ENCODE results near the gene PRKAR1B.
"Not testable (repeated sequence)": the region's sequence is repeated elsewhere in the genome, so short reads cannot be mapped to it uniquely, and the experiment has no call there.

Gene PRKAR1B

DNA sequence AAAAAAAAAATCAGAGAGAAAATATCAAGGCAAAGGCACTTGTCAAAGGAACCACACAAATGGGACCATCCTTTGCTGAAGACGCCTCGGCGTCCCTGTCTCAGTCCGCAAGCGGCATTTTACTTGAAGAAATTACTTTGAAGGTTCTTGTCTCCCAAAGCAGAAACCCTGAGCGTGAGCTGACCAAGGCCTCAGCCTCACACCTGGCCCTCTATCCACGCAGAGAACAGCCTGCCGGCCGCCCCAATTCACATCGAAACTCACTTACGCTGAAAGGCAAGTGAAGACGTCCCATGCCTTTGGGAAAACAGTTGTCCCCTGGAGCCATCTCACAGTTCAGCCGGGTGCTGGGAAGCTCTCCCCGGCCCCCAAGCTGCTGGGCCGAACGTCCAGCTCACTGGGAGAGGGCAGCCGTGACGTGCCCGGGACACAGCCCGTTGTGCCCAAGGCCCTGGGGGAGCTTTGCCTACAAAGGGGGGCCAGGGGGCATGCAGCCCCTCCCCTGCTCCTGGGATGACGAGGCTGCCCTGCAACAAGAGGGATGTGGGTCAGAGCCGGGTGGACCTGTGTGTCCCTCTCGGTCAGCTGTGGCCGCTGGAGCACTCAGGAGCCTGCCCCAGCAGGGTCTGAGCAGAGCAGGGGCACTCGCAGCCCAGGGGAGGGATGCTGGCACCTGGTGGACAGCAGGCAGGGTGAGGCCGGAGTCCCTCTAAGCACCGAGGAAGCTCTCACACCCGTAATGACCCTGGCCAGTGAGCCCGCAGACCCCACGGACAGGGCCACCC is 157.8 kb downstream of the PRKAR1B start:
- no peak for DNase-seq

DNA sequence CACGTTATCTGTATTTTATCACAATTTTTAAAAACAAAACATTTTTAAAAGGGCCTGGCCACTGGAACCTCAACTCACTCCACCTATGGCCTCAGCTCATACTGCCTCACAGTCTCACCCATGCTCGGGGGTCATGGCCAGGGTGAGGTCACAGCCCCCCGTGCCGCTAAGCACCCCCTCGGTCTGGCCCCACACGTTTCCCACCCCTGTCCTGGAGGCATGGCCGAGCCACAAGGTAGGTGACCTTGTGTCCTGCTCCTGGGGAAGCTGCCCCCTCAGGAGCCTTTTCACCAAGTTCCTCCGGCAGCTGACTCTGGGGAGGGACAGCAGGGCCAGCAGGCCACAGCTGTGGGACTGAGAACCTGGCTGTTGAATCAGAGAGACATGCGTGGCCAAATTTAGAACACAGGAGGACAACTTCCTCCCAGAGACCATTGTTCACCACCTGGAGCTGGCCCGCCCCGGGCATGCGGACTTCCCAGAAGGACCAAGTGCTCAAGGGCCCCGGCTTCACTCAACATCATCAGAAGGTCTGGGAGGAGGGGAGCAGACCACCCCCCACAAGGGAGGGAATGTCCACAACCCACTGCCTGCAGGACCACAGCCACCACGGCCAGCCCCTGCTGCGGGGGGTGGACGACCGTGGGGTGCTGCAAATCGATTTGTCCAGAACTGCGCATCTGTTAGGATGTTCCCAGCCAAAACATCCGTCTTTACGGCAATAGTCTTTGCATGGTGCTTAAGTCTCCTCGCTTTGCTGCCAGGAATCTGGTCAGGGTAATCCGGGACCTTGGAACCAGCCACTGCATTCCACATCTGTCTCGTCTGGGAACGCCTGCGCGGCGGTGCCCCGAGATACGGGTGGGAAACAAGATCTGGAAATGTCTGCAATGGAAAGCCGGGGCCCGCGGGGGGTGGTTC is 158.8 kb downstream of the PRKAR1B start:
- DNase-seq, result no peak

DNA sequence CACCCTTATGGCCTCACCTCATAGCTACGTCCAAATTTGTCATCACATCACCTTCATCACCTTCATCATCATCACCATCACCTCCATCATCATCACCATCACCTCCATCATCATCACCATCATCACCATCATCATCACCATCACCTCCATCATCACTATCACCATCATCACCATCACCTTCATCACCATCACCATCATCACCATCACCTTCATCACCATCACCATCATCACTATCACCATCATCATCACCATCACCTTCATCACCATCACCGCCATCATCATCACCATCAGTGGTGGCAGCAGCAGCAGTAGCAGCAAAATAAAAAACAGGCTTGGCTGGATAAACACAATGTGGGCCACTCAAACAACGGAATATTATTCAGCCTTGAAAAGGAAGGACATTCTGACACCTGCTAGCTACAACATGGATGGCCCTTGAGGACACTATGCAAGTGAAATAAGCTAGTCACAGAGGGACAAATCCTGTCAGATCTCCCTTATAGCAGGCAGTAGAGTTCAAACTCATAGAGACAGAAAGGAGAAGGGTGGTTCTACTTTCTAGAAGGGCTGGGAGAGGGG is 159.7 kb downstream of the PRKAR1B start:
- DNase-seq, result no peak

DNA sequence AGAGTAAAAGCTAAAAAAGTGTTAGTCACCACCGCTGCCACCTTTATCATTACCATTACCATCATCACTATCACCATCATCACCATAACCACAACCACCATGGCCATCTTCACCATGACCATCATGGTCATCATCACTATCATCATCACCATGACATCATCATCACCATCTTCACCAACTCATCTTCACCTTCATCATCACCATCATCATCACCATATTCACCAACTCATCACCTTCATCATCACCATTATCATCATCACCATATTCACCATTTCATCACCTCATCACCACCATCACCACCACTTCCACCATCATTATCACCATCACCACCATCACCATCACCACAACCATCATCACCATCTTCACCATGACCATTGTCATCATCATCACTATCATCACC is 161.0 kb downstream of the PRKAR1B start:
- no peak for DNase-seq

DNA sequence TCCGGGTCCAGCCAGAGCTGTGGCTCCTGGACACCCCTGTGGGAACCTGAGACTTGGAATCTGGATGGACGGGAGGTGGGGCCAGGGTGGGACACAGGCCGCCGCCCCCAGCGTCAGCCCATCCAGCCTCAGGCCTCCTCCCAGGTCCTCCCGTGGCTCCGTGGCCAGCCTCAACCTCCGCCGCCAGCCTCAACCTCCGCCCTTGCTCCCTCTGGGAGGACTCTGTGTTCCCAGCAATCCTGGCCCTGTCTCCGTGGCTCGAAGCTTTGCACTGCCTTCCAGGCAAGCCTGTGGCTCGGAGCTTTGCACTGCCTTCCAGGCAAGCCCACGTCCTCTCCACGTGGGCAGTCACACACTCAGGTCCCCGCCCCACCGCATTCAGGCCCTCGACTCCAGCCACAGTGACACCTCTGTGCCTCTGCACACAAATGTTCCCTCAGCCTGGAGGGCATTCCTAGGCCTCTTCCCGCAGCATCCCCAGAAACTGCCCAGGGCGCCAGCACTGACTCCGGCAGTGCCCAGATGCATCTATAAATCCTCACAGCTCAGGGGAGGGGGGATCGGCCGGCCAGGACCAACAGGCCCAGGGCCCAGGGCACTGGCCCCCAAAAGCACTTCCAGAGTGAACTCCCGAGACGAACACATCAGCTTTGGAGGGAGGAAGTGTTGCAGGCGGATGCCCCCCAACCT is 162.8 kb downstream of the PRKAR1B start:
- no peak for DNase-seq

DNA sequence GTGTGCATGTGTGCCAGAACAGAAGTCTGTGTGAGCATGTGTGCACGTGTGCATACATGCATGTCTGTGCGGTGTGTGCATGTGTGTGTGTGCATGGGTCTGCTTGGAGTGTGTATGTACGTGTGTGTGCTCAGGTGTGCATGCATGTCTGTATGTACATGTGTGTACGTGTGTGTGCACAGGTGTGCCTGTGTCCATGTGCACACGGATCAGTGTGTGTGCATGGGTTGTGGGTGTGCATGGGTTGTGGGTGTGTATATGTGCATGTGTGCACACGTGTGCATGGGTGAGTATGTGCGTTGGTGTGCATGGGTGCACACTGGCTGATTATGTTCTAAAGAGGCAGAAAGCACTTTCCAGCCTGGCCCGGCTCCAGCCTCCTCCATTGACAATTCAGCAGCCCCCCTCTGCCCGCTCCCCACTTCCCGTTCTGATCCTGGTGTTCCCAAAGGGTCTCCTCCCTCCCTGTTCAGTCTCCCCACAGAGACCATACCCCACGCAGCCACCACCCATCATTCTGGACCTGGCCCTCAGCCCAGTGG is 163.4 kb downstream of the PRKAR1B start:
- DNase-seq, result no peak

DNA sequence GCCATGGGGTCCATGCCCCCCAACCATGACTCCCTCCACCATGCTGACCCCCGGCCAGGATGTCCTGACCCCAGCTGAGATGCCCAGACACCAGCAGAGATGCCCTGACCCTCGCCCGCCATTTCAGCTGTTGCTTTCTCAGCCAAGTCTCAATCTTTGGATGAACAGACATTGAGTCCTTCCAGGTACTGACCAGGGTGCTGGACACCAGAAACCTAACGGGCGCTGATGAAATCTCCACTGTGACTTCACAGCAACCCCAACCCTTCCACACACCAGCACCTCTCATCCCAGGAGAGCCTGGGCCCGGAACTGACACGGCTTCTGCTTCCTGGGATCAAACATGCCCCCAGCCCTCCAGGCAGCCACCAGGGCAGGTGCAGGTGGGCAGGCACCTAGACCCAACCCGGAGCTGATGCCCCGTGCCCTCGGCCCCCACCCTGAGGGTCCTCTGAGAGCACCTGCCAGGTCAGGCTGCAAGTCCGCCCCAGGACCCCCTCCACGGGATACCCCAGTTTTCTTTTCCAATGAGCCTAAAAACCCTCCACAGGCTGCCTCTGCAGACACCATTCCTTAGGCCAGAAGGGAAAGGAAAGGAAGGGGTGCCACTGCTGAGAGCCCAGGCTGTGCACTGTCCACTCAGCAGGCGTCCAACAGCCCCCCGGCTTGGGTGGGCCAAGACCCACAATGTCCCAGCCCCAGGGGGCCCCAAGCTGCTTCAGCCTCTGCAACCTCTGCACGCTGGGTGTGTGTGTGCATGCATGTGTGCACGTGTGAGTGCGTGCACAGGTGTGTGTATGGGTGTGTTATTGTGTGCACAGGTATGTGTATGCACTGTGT is 164.1 kb downstream of the PRKAR1B start:
- DNase-seq, result no peak

DNA sequence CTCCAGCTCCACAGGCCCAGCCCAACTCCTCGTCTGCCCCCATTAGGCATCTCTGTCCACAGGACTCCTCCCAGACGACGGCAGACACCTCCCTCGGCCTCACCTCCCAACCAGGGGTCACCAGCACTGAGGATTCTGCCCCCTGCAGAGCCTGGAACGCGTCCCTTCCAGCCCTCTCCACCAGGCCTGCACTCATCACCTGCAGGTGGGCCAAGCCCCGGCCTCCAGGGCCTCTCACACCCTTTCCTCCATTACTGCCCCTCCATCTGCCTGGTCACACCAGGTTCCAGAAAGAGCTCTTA is 164.8 kb downstream of the PRKAR1B start:
- no peak for DNase-seq

DNA sequence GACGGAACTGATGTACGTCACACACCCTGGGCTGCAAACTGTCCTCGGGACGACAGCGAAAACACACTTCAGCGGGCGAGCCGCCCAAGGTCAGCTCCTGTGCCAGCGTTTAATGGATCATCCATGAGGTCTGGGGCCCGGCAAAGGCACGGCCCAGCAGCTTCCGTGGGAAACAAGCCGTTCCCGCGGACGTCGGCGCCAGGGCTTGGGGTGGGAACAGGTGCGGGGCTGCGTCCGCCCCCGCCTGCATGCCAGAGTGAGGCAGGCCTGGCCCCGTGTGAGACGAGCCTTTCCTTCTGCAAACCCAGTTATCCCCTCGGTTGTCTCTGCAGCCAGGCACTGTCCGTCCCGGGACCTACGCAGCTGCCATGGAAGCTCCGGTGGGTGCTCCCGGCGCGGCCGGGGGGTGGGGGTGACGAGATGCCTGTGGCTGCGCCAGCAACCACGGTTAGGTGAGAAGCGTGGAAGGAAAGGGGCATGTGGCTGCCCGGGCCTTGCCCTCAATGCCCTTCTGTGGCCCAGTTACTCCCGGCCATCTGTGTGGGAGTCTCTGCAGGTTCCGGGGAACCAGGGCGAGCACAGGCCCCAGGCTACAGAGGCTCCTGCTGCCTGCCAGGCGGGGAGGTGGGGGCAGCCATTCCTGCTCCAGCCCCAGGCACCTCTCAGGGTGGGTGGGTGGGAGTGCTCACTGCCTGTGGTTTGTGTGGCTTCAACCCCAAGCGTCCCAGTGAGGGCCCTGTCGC is 165.3 kb downstream of the PRKAR1B start:
- no peak for DNase-seq

DNA sequence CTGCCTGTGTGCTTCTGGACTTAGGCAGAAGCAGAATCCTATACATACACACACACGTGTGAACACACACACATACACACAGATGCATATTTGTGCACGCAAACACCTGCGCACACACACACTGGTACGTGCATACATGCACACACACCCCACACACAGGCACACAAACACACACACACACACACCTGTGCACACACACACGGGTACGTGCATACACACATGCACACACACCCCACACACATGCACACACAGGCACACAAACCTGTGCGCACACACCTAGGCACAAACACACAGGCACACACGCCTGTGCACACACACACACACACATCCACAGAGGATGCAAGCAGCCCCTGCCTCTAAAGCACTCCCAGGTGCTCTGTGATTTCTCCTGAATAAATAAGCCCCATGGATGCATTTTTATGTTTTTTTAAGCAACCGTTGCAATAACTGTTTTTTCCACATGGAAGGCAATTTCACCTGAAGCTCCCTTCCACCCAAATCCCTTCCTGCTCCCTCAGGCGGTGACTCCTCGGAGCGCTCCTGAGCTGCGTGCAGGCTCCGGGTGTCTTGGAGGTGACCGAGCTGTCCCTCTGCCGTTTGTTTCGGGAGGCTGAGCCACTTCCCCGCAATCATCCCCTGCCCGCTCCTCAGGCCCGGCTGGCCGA is 166.0 kb downstream of the PRKAR1B start:
- DNase-seq, result no peak

DNA sequence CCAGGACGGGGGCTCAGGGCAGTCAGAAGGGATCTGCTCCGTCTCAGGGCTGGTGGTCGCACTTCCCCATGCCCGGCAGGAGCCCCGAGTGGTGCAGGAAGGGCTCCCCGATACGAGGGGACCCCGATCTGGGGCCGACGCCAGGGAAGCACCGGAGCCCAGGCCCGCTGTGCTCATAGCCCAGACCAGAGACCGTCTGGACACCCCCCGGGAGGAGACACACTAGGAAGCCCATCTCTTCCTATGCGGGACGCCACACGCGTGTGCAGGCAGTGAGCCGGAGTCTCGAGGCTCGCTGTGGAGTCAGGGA is 167.7 kb downstream of the PRKAR1B start:
- no peak for DNase-seq

DNA sequence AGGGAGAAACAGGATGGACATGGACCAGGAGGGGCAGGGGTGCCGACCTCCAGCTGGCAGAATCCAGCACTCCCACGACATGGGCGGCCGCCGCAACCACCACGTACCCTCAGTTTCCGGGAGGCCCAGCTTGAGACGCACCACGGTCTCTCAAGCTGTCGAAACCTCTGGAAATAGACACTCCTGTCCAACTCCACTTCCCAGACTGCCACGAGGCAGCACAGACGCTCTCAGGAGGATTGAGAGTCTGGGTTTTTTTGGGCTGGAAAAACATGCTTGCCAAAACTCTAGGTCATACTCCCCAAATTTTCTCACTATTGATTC is 169.6 kb downstream of the PRKAR1B start:
- no peak for DNase-seq

DNA sequence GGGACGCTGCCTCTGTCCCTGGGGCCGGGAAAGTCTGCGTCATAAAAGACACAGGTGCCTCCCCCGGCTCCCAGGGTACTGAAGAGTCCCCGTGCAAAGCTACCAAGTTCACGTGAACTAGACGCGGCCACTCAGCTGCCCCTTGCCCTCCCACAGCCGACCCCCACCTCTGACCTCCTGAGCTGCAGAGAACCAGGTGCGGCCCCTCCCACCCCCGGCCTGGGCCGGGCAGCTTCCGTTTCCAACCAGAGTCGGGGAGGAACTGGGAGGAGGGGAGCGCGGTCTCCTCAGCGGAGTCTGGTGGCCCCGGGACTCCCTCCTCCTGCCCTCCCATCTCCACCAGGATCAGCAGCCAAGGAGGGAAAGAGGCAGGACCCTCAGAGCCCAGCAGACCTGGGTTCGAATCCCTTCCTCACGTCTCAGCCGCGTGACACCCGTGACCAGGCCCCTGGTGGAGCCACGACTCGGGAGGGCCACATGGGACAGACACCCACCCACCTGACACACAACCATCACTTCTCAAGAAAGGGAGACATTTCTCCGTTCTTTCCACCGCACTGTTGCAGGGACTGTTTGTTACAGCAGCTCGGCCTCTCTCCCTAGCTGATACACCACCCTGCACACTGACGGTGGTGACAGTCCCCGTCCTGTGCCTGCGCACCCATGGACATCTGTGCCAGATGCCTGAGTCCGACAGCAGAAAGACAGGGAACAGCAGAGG is 170.1 kb downstream of the PRKAR1B start:
- no peak for DNase-seq

DNA sequence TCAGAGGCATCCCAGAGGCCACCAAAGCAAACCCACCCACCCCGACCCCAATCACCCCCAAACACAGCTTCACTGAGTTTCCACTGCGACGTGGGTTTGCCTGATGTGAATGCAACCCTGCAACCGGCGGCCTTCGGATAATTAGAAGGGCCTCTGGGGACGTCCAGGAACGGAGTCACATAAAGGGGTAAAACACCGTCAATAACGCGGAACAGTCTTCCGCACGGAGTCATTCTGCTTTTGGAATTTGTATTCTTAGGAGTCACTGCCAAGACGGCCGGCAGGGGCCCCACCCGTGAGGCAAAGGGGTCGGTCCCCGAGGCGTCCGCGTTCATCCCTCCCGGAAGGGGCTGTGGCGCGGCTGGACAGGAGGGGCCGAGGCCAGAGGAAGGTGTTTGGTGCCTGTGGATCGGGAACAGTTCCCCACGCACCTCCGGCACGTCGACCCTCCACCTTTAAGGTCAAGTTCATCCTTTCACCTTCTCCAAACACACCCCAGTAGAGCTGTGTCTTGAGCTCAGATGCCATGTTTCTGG is 170.7 kb downstream of the PRKAR1B start:
- DNase-seq, result no peak

DNA sequence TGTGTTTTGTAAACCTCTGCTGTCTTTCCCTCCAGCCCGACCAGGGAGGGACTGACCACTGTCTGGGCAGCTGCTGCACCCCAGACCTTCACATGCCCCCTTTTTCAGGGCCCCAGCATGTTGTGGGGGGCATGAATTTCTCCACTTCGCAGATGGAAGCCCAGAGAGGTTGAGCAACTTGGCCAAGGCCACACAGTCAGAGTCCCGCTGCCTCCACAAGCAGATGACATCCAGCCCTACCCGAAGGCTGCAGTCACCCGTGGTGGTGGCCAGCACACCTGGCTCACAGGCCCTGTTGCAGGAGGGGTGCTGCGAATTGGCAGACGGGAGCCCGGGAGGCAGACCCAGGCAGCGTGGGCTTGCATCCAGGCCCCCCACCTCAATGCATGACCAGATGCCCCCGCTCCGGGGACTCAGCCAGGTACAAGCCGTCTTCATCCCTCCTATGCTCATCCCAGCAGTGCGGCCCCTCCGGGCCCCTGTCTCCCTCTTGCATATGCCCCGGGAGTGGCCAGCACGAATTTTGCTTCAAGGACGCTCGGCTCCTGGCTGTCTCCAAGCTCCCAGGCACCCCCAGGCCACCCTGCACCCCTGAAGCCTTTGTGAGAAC is 171.4 kb downstream of the PRKAR1B start:
- no peak for DNase-seq

DNA sequence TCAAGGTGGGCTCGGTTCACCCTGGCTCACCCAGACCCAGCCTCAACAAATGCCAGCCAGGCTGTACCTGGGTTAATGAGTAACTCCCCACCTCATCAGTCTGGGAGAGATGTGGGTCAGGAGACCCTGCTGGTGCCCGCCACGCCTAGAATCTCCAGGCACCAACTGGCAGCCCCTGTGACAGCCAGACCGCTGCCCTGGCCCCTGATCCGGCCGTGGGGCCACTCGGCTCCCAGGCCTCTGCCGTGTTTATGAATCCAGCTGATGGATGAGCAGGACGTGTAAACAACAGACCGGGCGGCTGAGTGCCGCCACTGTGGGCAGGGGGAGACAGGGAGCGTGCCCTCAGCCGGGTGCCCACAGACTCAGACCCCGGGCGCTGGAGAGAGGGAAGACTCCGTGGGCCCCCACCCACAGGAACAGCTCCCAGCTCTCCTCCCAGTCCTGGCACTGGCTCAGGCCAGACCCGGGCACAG is 173.4 kb downstream of the PRKAR1B start:
- DNase-seq, result no peak

DNA sequence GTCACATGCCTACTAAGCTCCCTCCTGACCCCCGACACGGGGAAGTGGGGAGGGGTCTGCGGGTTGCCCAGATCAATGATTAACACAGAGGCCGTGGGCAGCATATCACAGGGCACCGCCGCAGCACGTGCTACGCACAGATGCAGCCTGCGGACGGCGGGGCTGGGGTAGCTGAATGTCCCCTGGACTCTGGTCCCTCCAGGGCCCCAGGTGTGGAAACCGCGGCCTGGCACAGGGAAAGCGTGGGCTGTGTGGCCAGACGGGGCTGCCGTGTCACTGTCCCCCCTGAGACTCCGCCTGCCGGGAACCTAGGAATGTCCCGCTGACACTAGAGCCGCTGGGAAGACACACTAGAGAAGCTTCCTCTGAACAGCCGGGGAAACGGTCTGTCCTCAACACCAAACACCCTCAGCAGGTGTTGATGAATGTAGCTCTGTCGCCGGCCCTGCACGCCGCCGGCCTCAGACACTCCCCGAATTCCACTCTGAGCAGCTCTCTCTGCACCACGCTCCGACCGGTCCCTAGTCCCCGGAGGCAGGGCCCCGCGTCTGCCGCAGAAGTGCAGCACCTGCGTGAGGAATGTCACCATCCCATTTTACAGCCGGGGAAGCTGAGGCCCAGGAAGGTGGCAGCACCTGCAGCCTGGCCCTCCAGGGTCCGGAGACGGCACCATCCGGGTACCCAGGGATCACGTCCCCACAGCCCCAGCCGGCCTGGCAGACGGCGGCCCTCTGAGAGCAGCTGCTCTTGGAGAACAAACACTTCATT is 174.0 kb downstream of the PRKAR1B start:
- DNase-seq, result no peak

DNA sequence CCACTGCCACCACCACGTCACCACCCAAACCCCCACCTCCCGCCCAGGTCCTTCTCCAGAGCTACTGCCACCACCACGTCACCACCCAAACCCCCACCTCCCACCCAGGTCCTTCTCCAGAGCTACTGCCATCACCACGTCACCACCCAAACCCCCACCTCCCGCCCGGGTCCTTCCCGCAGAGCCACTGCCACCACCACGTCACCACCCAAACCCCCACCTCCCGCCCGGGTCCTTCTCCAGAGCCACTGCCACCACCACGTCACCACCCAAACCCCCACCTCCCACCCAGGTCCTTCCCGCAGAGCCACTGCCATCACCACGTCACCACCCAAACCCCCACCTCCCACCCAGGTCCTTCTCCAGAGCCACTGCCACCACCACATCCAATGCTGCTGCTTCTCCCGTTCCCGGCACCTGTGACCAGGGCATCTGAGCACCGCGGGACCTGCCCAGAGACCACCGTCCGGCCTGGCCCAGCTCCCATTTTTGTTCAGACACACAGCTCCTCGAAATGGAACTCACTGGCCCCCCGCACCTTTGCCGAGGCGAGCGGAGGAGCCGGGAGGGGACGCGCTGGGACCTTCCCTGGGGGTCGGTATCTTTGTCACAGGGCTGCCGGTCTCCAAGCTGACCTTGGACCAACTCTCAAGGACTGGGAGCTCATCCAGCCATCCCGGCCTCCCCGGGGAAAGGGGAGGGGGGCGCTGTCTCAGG is 174.8 kb downstream of the PRKAR1B start:
- not testable (repeated sequence) for DNase-seq
